ENCODE measurements around the gene CSHL1.
"Not testable (repeated sequence)": the region's sequence is repeated elsewhere in the genome, so short reads cannot be mapped to it uniquely, and the experiment has no call there.

The CSHL1 gene

GRCh38 chr17:63889026-63889848 lies 21.8 kb downstream of the CSHL1 start:
- not testable (repeated sequence) for DNase-seq (ENCODE audit: low read depth in 2 of 2, low spot score in 1 of 2)

DNA sequence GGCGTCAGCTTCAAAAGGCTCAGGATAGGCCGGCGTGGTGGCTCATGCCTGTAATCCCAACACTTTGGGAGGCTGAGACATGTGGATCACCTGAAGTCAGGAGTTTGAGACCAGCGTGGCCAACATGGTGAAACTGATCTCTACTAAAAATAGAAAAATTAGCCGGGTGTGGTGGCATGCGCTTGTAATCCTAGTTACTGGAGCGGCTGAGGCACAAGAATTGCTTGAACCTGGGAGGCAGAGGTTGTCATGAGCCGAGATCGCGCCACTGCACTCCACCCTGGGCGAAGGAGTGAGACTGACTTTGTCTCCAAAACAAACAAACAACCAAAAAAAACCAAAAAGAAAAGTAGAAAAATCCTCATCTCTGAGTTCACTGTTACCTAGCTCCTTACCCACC lies 25.9 kb downstream of the CSHL1 start:
- not testable (repeated sequence) for DNase-seq (ENCODE audit: low read depth in 2 of 2, low spot score in 1 of 2)

GRCh38 chr17:63882626-63883126 lies 28.4 kb downstream of the CSHL1 start:
- DNase-seq (ENCODE audit: low read depth in 2 of 2, low spot score in 1 of 2), result not testable (repeated sequence)

- peak; percentile 28 to 37 for DNase-seq (ENCODE audit: low read depth in 2 of 2, low spot score in 1 of 2)
Measured at GRCh38 chr17:63881935-63882601, 29.0 kb downstream of the CSHL1 start, which contains the start of gene GH2. Gene GH2 (minus strand): TSS chr17:63881944. CDS start chr17:63881801, 143 bp downstream.

GRCh38 chr17:63881337-63881736 lies 29.7 kb downstream of the CSHL1 start:
- DNase-seq (ENCODE audit: low read depth in 2 of 2, low spot score in 1 of 2), result not testable (repeated sequence)

DNA sequence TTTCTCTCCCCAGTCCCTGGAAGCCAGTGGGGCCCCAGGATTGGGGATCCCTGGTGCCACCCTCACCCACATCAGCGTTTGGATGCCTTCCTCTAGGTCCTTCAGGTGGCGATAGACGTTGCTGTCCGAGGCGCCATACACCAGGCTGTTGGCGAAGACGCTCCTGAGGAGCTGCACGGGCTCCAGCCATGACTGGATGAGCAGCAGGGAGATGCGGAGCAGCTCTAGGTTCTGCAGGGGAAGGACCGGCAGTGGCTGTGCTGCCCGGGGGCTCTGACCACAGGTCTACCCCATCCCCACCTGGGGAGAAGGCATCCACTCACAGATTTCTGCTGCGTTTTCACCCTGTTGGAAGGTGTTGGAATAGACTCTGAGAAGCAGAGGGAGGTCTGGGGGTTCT lies 30.4 kb downstream of the CSHL1 start:
- no peak for DNase-seq (ENCODE audit: low read depth in 2 of 2, low spot score in 1 of 2)

GRCh38 chr17:63878413-63878812 lies 32.6 kb downstream of the CSHL1 start:
- DNase-seq (ENCODE audit: low read depth in 2 of 2, low spot score in 1 of 2), result not testable (repeated sequence)

GRCh38 chr17:63874693-63875092 lies 36.4 kb downstream of the CSHL1 start:
- not testable (repeated sequence) for DNase-seq (ENCODE audit: low read depth in 2 of 2, low spot score in 1 of 2)

DNA sequence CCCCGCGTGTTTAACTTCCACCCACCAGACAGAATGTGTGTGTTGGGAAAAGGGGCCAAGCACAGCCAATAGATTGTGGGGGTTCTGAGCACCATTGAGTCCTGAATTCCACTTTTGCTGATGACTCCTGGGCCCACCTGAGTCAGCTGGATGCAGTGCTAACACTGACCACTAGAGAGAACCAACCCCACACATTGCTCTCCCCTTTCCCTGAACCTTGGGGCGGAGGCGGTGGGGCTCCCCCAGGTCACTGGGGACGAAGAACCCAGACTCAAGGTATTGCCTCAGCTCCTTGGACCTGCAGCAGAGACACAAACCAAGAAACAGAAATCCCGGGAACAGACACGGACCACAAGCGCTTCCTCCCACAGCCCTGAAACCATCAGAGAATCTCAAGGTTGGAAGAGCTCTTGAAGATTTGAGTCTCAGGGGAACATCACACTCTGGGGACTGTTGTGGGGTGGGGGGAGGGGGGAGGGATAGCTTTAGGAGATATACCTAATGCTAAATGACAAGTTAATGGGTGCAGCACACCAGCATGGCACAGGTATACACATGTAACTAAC lies 36.9 kb downstream of the CSHL1 start:
- DNase-seq (ENCODE audit: low read depth in 2 of 2, low spot score in 1 of 2), result not testable (repeated sequence)

- DNase-seq (ENCODE audit: low read depth in 2 of 2, low spot score in 1 of 2), result not testable (repeated sequence)
Measured at GRCh38 chr17:63873577-63873976, 37.5 kb downstream of the CSHL1 start, which contains the start of gene CSH2. Gene CSH2 (minus strand): TSS chr17:63873677. CDS start chr17:63873614, 63 bp downstream.

- DNase-seq (ENCODE audit: low read depth in 2 of 2, low spot score in 1 of 2), result not testable (repeated sequence)
Measured at GRCh38 chr17:63871646-63872365, 39.3 kb downstream of the CSHL1 start.

DNA sequence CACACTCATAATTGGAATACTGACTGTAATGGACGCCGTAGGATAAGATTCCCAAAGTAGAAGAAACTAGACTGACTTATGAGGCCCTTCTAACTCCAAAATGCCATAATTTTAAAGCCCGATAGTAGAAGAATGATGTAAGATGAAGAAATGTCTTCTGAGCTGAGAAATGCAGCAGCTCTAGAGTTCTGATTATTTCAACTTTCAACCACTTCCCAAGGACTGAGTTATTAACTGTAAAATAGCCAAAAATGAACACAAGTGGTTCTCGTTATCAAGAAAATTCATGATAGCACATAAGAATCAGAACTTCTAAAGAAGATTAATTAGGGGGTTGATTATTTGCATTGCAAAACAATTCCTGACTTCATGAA lies 40.8 kb downstream of the CSHL1 start:
- not testable (repeated sequence) for DNase-seq (ENCODE audit: low read depth in 2 of 2, low spot score in 1 of 2)

GRCh38 chr17:63869491-63870291 lies 41.4 kb downstream of the CSHL1 start:
- DNase-seq (ENCODE audit: low read depth in 2 of 2, low spot score in 1 of 2), result not testable (repeated sequence)

- not testable (repeated sequence) for DNase-seq (ENCODE audit: low read depth in 2 of 2, low spot score in 1 of 2)
Measured at GRCh38 chr17:63866625-63867024, 44.4 kb downstream of the CSHL1 start.
